ENCODE results near the gene GPR137B.

- TF ChIP-seq CTCF (IDR thresholded peaks at IDR 0.05): no peak
- no peak for TF ChIP-seq POLR2A (IDR thresholded peaks at IDR 0.05)
Measured at GRCh38 chr1:236209713-236210112, 67.4 kb downstream of the GPR137B start.

All from heart left ventricle (tissue), 13 donors.